Uterus (tissue), 4 donors: ENCODE data around the gene TMPRSS4. TPM values are rescaled to one million over a fixed set of nuclear protein-coding genes. Genes with fewer than 3 reads are reported as not detected.

ENCODE experiments used
- DNase-seq, 2 donors: peaks; one replicate each; pipeline ENCODE4 v3.0.0-alpha.2; 2019 to 2020
- H3K27ac ChIP-seq, 2 donors: fragments of 200-600 bp; sonication (generic); 1 replicate in 1 of 2; 2 replicates in 1 of 2; pipeline ENCODE4 v1.5.1; 2016 to 2018
- H3K27me3 ChIP-seq, 2 donors: fragments of 200-600 bp; sonication (generic); one replicate each; pipeline ENCODE4 v1.5.1; 2018 to 2019; ENCODE audit warnings: control low read depth in 1 of 2
- H3K36me3 ChIP-seq, 2 donors: fragments of 200-600 bp; sonication (generic); one replicate each; pipeline ENCODE4 v1.5.1; 2019; ENCODE audit warnings: control low read depth in 1 of 2
- H3K4me1 ChIP-seq, 2 donors: fragments of 200-600 bp; sonication (generic); one replicate each; pipeline ENCODE4 v1.5.1; 2018 to 2019; ENCODE audit warnings: control low read depth in 1 of 2
- H3K4me3 ChIP-seq, 2 donors: fragments of 200-600 bp; sonication (generic); 1 replicate in 1 of 2; 2 replicates in 1 of 2; pipeline ENCODE4 v1.5.1; 2018 to 2019; ENCODE audit warnings: mild to moderate bottlenecking in 1 of 2
- H3K9me3 ChIP-seq, 2 donors: fragments of 200-600 bp; sonication (generic); one replicate each; pipeline ENCODE4 v1.5.1; 2019; ENCODE audit warnings: control low read depth in 1 of 2
- CTCF ChIP-seq, 4 experiments: fragments of 200-600 bp in 2 of 4; fragments of 450-650 bp in 2 of 4; sonication (generic) in 2 of 4; IDR thresholded peaks; one replicate each; pipeline ENCODE4 v1.5.1; 2016 to 2019; ENCODE audit warnings: antibody characterized with exemption in 4 of 4, mild to moderate bottlenecking in 2 of 4, moderate library complexity in 1 of 4
- POLR2A ChIP-seq, 2 donors: fragments of 450-650 bp; IDR thresholded peaks; one replicate each; pipeline ENCODE4 v1.6.1; 2016; ENCODE audit warnings: antibody characterized with exemption in 2 of 2, mild to moderate bottlenecking in 1 of 2, moderate library complexity in 1 of 2
- intact Hi-C: fragments of 100-400 bp; cut with DNase I; formaldehyde crosslinking; loops from one replicate; pipeline ENCODE4 v1.15.1; 2023; ENCODE audit warnings: low total_unique reads
- total RNA-seq, 4 donors: library from RNA; depleted of rRNA in 3 of 4; stranded (reverse); fragments of >200 nt in 3 of 4; gene quantifications; one replicate each; pipeline versions ENCODE4 v1.1.0 to v1.2.4, GENCODE V29; 2014 to 2023
- donor health status: DM: yes; HTN: yes; CAD: no.

Gene TMPRSS4
- total RNA-seq, 4 donors from 2014 or later: 0.88 to 5.5 TPM; not detected in 2

GRCh38 chr11:118170882-118171268 lies 94.0 kb downstream of the TMPRSS4 start:
- Histone ChIP-seq H3K27me3 (no peaks in the 10 kb centered on the region), H3K36me3 (no peaks in the 10 kb centered on the region), H3K4me3 (no peak overlapping the region), H3K4me1 (peaks cover 0 to 3% of the 10 kb centered on the region in 2 donors), H3K27ac (no peak overlapping the region), H3K9me3 (no peaks in the 10 kb centered on the region)
- intact Hi-C loops: no loop called here
- TF ChIP-seq CTCF (IDR thresholded peaks at IDR 0.05) (no peak), POLR2A (IDR thresholded peaks at IDR 0.05) (no peak)
- DNase-seq: no peak

Other genes with a start within 250 kb of the TMPRSS4 start
- gene FXYD6, start 200.4 kb upstream of the TMPRSS4 start, total RNA-seq: 100 to 1,000 TPM in 3 of 4 donors, 10 to 100 TPM in 1; 85.3 to 307 (median 192) TPM
- gene TMPRSS13, start 147.7 kb upstream of the TMPRSS4 start, total RNA-seq: under 1 TPM in 3 of 4 donors, not detected in 1; 0.15 to 0.90 (median 0.51) TPM
- gene IL10RA, start 90.7 kb upstream of the TMPRSS4 start, total RNA-seq: 10 to 100 TPM in 3 of 4 donors, 1 to 10 TPM in 1; 6.8 to 45.9 (median 11.1) TPM
- gene SMIM35, start 9.9 kb downstream of the TMPRSS4 start, total RNA-seq: not detected
- 1 to 10 TPM; 1.8 to 7.3 (median 2.5) TPM for gene SCN4B, start 75.7 kb downstream of the TMPRSS4 start, total RNA-seq
- 1 to 10 TPM in 1 of 4 donors, under 1 TPM in 1, not detected in 2; 0.37 to 9.3 TPM for gene SCN2B, start 99.6 kb downstream of the TMPRSS4 start, total RNA-seq
- 1 to 10 TPM; 1.2 to 9.1 (median 5.6) TPM for gene JAML, start 147.9 kb downstream of the TMPRSS4 start, total RNA-seq
- gene MPZL3, start 175.3 kb downstream of the TMPRSS4 start, total RNA-seq: 1 to 10 TPM in 3 of 4 donors, under 1 TPM in 1; 0.26 to 8.3 (median 3.3) TPM
- 100 to 1,000 TPM in 1 of 4 donors, 10 to 100 TPM in 3; 40.9 to 191 (median 73.9) TPM for gene MPZL2, start 187.2 kb downstream of the TMPRSS4 start, total RNA-seq
- 1 to 10 TPM in 1 of 4 donors, under 1 TPM in 1, not detected in 2; 0.48 to 2.4 TPM for gene CD3E, start 227.7 kb downstream of the TMPRSS4 start, total RNA-seq